ENCODE results near the gene MIA.

The MIA gene

DNA sequence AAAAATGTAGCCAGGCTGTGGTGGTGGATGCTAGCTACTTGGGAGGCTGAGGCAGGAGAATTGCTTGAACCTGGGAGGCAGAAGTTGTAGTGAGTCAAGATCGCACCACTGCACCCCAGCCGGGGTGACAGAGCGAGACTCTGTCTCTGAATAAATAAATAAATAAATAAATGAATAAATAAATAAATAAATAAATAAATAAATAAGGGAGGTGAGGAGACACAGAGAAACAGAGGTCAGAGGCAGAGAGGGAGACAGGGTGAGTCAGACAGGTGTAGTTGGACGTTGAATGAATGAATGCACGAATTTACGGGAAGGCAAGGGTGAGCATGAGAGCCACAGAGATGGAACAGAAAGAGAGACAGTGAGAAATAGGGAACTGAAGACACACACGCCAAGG is 5.8 kb downstream of the MIA start (continued):
- TF ChIP-seq, protein P1, sequence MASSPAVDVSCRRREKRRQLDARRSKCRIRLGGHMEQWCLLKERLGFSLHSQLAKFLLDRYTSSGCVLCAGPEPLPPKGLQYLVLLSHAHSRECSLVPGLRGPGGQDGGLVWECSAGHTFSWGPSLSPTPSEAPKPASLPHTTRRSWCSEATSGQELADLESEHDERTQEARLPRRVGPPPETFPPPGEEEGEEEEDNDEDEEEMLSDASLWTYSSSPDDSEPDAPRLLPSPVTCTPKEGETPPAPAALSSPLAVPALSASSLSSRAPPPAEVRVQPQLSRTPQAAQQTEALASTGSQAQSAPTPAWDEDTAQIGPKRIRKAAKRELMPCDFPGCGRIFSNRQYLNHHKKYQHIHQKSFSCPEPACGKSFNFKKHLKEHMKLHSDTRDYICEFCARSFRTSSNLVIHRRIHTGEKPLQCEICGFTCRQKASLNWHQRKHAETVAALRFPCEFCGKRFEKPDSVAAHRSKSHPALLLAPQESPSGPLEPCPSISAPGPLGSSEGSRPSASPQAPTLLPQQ (tag by site-specific recombination; IDR thresholded peaks at IDR 0.05): no peak
- TF ChIP-seq ZNF768 (tag by site-specific recombination; IDR thresholded peaks at IDR 0.05): no peak
- no peak for TF ChIP-seq ZNF792 (tag by site-specific recombination; IDR thresholded peaks at IDR 0.05)
- no peak for TF ChIP-seq ZFHX2 (tag by site-specific recombination; conservative IDR thresholded peaks at IDR 0.05)
- TF ChIP-seq ZNF174 (tag by site-specific recombination; IDR thresholded peaks at IDR 0.05): no peak
- TF ChIP-seq, protein P2, sequence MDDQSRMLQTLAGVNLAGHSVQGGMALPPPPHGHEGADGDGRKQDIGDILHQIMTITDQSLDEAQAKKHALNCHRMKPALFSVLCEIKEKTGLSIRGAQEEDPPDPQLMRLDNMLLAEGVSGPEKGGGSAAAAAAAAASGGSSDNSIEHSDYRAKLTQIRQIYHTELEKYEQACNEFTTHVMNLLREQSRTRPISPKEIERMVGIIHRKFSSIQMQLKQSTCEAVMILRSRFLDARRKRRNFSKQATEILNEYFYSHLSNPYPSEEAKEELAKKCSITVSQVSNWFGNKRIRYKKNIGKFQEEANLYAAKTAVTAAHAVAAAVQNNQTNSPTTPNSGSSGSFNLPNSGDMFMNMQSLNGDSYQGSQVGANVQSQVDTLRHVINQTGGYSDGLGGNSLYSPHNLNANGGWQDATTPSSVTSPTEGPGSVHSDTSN (CRISPR knock-in tag; IDR thresholded peaks at IDR 0.05): no peak
- TF ChIP-seq, protein P3, sequence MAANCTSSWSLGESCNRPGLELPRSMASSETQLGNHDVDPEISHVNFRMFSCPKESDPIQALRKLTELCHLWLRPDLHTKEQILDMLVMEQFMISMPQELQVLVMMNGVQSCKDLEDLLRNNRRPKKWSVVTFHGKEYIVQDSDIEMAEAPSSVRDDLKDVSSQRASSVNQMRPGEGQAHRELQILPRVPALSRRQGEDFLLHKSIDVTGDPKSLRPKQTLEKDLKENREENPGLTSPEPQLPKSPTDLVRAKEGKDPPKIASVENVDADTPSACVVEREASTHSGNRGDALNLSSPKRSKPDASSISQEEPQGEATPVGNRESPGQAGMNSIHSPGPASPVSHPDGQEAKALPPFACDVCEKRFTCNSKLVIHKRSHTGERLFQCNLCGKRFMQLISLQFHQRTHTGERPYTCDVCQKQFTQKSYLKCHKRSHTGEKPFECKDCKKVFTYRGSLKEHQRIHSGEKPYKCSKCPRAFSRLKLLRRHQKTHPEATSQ (tag by site-specific recombination; IDR thresholded peaks at IDR 0.05): no peak
- no peak for TF ChIP-seq OSR2 (tag by site-specific recombination; IDR thresholded peaks at IDR 0.05)
- TF ChIP-seq ZNF654 (tag by site-specific recombination; IDR thresholded peaks at IDR 0.05; ENCODE audit: low read depth): no peak
- no peak for TF ChIP-seq ZNF473 (tag by site-specific recombination; IDR thresholded peaks at IDR 0.05)
- TF ChIP-seq ZNF521 (tag by site-specific recombination; IDR thresholded peaks at IDR 0.05): no peak
- TF ChIP-seq ZNF169 (tag by site-specific recombination; IDR thresholded peaks at IDR 0.05): no peak
- no peak for TF ChIP-seq ZNF776 (tag by site-specific recombination; IDR thresholded peaks at IDR 0.05; ENCODE audit: borderline replicate concordance)
- no peak for TF ChIP-seq SALL2 (tag by site-specific recombination; IDR thresholded peaks at IDR 0.05; ENCODE audit: borderline replicate concordance)
- TF ChIP-seq, protein P4, sequence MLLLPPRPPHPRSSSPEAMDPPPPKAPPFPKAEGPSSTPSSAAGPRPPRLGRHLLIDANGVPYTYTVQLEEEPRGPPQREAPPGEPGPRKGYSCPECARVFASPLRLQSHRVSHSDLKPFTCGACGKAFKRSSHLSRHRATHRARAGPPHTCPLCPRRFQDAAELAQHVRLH (tag by site-specific recombination; IDR thresholded peaks at IDR 0.05): peak; percentile 37; the same call in 1 of the 2 replicates
- TF ChIP-seq, protein P5, sequence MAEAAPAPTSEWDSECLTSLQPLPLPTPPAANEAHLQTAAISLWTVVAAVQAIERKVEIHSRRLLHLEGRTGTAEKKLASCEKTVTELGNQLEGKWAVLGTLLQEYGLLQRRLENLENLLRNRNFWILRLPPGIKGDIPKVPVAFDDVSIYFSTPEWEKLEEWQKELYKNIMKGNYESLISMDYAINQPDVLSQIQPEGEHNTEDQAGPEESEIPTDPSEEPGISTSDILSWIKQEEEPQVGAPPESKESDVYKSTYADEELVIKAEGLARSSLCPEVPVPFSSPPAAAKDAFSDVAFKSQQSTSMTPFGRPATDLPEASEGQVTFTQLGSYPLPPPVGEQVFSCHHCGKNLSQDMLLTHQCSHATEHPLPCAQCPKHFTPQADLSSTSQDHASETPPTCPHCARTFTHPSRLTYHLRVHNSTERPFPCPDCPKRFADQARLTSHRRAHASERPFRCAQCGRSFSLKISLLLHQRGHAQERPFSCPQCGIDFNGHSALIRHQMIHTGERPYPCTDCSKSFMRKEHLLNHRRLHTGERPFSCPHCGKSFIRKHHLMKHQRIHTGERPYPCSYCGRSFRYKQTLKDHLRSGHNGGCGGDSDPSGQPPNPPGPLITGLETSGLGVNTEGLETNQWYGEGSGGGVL (tag by site-specific recombination; IDR thresholded peaks at IDR 0.05): no peak
- no peak for TF ChIP-seq ZNF416 (tag by site-specific recombination; IDR thresholded peaks at IDR 0.05)
- TF ChIP-seq SP2 (tag by site-specific recombination; IDR thresholded peaks at IDR 0.05): no peak
- TF ChIP-seq ZFP3 (tag by site-specific recombination; IDR thresholded peaks at IDR 0.05; ENCODE audit: low read depth): no peak
- TF ChIP-seq ZNF596 (tag by site-specific recombination; IDR thresholded peaks at IDR 0.05): no peak
- TF ChIP-seq ZNF558 (tag by site-specific recombination; IDR thresholded peaks at IDR 0.05): peak; percentile 80
- no peak for TF ChIP-seq BCL11B (tag by site-specific recombination; IDR thresholded peaks at IDR 0.05; ENCODE audit: low read depth)
- TF ChIP-seq, protein P6, sequence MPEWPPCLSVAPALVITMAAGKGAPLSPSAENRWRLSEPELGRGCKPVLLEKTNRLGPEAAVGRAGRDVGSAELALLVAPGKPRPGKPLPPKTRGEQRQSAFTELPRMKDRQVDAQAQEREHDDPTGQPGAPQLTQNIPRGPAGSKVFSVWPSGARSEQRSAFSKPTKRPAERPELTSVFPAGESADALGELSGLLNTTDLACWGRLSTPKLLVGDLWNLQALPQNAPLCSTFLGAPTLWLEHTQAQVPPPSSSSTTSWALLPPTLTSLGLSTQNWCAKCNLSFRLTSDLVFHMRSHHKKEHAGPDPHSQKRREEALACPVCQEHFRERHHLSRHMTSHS (tag by site-specific recombination; IDR thresholded peaks at IDR 0.05): no peak
- TF ChIP-seq SCRT1 (tag by site-specific recombination; IDR thresholded peaks at IDR 0.05; ENCODE audit: borderline replicate concordance): no peak
- no peak for TF ChIP-seq FEZF1 (tag by site-specific recombination; IDR thresholded peaks at IDR 0.05)
- TF ChIP-seq, protein P7, sequence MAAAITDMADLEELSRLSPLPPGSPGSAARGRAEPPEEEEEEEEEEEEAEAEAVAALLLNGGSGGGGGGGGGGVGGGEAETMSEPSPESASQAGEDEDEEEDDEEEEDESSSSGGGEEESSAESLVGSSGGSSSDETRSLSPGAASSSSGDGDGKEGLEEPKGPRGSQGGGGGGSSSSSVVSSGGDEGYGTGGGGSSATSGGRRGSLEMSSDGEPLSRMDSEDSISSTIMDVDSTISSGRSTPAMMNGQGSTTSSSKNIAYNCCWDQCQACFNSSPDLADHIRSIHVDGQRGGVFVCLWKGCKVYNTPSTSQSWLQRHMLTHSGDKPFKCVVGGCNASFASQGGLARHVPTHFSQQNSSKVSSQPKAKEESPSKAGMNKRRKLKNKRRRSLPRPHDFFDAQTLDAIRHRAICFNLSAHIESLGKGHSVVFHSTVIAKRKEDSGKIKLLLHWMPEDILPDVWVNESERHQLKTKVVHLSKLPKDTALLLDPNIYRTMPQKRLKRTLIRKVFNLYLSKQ (tag by site-specific recombination; IDR thresholded peaks at IDR 0.05; ENCODE audit: borderline replicate concordance): no peak
- TF ChIP-seq, protein P8, sequence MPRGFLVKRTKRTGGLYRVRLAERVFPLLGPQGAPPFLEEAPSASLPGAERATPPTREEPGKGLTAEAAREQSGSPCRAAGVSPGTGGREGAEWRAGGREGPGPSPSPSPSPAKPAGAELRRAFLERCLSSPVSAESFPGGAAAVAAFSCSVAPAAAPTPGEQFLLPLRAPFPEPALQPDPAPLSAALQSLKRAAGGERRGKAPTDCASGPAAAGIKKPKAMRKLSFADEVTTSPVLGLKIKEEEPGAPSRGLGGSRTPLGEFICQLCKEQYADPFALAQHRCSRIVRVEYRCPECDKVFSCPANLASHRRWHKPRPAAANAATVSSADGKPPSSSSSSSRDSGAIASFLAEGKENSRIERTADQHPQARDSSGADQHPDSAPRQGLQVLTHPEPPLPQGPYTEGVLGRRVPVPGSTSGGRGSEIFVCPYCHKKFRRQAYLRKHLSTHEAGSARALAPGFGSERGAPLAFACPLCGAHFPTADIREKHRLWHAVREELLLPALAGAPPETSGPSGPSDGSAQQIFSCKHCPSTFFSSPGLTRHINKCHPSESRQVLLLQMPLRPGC (tag by site-specific recombination; IDR thresholded peaks at IDR 0.05): no peak
- no peak for TF ChIP-seq ZNF514 (tag by site-specific recombination; IDR thresholded peaks at IDR 0.05)
- TF ChIP-seq ZNF548 (tag by site-specific recombination; IDR thresholded peaks at IDR 0.05): no peak
- no peak for TF ChIP-seq ZNF76 (tag by site-specific recombination; IDR thresholded peaks at IDR 0.05; ENCODE audit: borderline replicate concordance, low read depth)
- no peak for TF ChIP-seq HOXA7 (CRISPR knock-in tag; IDR thresholded peaks at IDR 0.05; ENCODE audit: borderline replicate concordance)
